ENCODE data around the gene TMEM203.

DNA sequence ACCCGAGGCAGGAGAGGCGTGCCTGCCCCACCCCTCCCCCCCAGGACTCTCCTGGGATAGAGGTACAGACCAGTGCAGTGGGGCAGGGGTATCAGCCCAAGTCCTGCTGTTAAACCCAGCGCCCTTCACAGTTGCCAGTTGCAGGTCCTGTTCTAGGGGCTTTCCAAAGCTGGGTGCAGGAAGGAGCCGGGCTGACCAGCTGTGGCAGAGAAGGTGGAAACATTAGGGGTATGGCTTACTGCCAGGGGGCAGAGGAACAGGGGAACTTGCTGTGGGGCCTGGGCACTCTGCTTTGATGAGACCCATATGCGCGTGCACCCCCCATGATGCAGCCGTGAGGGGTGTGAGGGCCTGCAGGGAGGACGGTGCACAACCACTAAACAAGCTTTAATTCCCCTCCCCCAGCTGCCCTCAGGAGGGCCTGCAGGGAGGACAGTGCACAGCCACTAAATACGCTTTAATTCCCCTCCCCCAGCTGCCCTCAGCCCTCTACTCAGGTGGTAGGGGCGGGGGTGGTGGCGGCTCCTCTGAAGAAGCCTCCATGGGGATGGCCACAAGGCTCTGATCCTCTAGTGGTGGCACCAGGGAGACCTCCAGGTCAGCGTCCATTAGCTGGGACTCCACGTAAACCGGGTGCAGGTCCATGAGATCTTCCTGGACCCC lies 34.8 kb downstream of the TMEM203 start:
- TF ChIP-seq POLR2A (IDR thresholded peaks at IDR 0.05; ENCODE audit: extremely low read depth, insufficient read length) = no peak
- TF ChIP-seq, protein P1, sequence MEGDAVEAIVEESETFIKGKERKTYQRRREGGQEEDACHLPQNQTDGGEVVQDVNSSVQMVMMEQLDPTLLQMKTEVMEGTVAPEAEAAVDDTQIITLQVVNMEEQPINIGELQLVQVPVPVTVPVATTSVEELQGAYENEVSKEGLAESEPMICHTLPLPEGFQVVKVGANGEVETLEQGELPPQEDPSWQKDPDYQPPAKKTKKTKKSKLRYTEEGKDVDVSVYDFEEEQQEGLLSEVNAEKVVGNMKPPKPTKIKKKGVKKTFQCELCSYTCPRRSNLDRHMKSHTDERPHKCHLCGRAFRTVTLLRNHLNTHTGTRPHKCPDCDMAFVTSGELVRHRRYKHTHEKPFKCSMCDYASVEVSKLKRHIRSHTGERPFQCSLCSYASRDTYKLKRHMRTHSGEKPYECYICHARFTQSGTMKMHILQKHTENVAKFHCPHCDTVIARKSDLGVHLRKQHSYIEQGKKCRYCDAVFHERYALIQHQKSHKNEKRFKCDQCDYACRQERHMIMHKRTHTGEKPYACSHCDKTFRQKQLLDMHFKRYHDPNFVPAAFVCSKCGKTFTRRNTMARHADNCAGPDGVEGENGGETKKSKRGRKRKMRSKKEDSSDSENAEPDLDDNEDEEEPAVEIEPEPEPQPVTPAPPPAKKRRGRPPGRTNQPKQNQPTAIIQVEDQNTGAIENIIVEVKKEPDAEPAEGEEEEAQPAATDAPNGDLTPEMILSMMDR (IDR thresholded peaks at IDR 0.05; ENCODE audit: low read depth, low read length) = no peak
